HG03558 (cell line): Measurements from ENCODE around the gene SERINC4.
"Not testable (repeated sequence)": the region's sequence is repeated elsewhere in the genome, so short reads cannot be mapped to it uniquely, and the experiment has no call there.

Experiments
- ATAC-seq: cut with Tn5 transposase; IDR thresholded peaks from one replicate; pipeline ENCODE4 v1.9.1; 2021; ENCODE audit warnings: moderate number of reproducible peaks; ENCODE audit not compliant: unreplicated experiment; ENCODE audit errors: extremely low read depth

SERINC4 gene

DNA sequence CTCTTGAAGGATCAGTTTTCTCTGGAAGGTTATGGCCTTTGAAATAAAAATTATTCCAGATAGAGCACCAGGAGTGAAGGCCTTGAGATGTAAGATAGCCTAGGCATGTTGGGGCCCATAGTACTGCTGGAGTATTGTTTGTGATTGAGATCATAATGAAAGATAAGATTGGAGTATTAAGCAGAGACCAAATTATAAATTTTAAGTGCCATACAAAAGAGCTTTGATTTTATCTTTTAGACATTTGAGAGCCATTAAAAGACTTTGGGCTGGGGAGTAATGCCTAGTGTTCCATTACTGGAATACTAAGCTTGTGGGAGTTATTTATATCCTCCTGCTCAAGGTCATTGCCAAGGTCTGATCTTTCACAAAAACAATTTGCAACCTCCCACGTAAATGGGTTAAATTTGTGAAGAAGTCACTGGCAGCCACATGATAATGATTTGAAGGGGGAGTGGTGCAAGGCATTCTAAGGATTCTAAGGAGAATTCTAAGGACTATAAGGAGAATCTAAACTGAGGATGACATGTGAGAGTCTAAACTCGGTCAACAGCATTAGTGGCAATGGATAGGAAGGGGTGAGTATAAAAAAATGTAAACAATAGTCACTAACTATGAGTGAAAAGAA, 36.1 kb downstream of the SERINC4 start:
- ATAC-seq: no peak

DNA sequence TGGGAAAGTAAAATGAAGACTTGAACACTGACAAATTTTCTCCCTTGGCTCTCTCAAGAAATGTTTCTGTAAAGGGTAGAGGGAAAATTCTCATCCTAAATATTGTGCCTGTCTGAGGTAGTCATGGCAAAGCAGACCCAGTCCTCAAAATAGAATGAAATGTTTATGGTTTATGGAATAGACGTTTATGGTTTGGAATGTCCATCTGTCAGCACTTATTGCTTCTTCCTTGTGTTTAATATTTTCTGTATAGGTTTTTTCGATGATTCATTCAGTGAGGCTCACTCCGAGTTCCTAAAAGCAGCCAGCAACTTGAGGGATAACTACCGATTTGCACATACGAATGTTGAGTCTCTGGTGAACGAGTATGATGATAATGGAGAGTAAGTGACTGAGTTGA, 37.2 kb downstream of the SERINC4 start:
- ATAC-seq: no peak

DNA sequence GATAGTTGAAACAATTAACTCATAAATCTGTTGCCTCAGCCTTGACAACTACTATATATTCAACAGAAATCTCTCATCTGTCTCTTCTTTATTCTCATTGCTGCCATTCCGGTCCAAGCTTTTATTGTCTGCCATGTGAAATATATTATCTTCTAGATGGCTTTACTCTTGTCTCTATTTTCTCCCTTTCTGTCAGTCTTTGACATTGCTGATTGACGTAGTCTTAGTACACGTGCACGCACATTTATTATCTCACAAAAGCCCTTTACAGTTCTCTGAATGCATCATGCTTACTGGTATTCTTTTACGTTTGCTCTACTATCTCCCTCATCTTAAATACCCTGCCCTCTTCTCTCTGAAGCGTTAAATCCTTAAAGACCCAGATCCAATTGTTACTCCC, 48.1 kb downstream of the SERINC4 start:
- no peak for ATAC-seq

DNA sequence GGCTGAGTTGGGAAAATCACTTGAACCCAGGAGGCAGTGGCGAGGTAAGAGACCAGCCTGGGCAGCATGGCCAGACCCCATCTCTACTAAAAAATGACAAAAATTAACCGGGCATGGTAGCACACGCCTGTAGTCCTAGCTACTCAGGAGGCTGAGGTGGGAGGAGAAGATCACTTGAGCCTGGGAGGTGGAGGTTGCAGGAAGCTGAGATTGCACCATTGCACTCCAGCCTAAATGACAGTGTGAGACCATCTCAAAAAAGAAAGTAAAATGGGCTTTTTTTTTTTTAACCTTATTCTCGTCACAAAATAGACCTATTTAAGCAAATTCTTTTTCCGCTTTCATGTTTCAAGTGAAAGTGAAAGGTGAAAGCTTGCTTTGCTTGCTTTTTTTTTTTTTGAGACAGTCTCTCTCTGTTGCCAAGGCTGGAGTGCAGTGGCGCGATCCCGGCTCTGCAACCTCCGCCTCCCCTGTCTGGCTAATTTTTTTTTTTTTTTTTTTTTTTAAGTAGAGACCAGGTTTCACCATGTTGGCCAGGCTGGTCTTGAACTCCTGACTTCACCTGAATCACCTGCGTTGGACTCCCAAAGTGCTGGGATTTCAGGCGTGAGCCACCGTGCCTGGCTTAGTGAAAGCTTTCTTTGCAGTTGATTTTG, 50.2 kb downstream of the SERINC4 start:
- ATAC-seq: peak; percentile 28

DNA sequence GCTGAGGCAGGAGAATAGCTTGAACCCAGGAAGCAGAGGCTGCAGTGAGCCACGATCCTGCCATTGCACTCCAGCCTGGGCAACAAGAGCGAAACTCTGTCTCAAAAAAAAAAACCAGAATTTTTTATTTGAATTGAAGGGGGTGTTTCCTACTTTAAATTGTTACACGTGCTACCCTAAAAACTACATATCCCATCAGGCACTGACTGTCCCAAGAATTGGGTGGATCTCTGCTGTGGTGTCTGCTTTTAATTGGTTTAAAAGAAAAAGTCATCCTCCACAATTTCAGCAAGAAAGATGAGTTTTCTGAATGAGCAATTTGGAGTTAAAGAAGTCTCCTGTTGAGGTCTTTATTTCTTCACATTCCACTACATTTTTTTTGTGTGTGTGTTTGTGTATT, 51.6 kb downstream of the SERINC4 start:
- ATAC-seq: no peak

DNA sequence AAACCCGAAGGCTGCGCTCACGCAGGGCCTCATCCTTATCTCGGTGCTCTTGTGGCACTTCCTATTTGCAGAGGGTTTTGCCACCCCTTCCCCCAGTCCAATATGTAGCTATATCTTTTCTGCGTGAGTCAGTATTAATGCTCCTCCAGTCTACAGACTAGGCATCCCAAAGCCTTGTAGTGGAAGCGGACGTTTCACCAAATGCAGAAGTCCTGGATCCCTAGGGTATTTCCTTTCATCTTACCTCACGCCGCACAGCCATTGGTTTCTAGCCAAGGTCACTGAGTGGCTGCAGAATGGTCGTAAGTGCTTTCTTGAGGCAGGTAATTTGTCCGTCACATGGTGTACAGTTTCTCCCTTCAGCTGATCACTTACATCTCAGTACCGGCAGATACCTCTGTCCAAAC, 53.1 kb downstream of the SERINC4 start:
- not testable (repeated sequence) for ATAC-seq

DNA sequence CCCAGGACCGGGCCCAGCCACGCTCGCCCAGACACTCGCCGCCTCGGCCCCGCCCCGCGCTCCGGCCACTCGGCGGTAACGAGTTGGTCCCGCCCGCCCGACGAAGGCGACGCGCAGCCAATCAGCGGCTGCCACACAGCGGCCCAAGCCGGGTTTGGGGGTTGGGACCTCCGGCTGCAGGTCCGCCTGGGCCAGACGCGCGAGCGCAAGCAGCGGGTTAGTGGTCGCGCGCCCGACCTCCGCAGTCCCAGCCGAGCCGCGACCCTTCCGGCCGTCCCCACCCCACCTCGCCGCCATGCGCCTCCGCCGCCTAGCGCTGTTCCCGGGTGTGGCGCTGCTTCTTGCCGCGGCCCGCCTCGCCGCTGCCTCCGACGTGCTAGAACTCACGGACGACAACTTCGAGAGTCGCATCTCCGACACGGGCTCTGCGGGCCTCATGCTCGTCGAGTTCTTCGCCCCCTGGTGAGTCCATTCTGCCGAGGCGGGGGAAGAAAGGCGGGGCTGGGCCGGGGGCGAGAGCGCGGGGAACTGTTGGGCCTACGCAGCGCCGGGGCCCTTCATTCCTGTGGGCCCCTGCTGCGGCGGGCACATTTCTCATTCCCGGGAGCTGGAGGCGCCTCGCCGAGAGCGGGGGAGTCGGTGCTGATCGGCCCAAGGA, 53.6 kb downstream of the SERINC4 start, which contains the start of gene PDIA3:
Gene PDIA3, plus strand, starts transcription at position 194 of the 658 bp plus-strand sequence. Its CDS starts 102 bp downstream, at position 296.
- ATAC-seq: peak; percentile 47
